ENCODE results near the gene NOL3.

The NOL3 gene

GRCh38 chr16:67207249-67208091, 37.1 kb downstream of the NOL3 start:
- no peak for DNase-seq

GRCh38 chr16:67208154-67208896, 38.0 kb downstream of the NOL3 start:
- DNase-seq: no peak

- DNase-seq: no peak
Measured at GRCh38 chr16:67209565-67209964, 39.2 kb downstream of the NOL3 start.

- no peak for DNase-seq
Measured at GRCh38 chr16:67210069-67210937, 40.0 kb downstream of the NOL3 start.

GRCh38 chr16:67211674-67212073, 41.3 kb downstream of the NOL3 start:
- DNase-seq: no peak

- DNase-seq: no peak
Measured at GRCh38 chr16:67212766-67213165, 42.4 kb downstream of the NOL3 start.

GRCh38 chr16:67213197-67214019, 43.1 kb downstream of the NOL3 start:
- DNase-seq: no peak

GRCh38 chr16:67215706-67216105, 45.4 kb downstream of the NOL3 start:
- no peak for DNase-seq

GRCh38 chr16:67216612-67217490, 46.5 kb downstream of the NOL3 start:
- DNase-seq: no peak

GRCh38 chr16:67223992-67224391, 53.7 kb downstream of the NOL3 start:
- DNase-seq: peak; percentile 25

All from CD4-positive, alpha-beta T cell treated with Interleukin-17A for 4 hours (primary cell).